Measurements from ENCODE around the gene TAP2. TPM values are rescaled to one million over a fixed set of nuclear protein-coding genes. Genes with fewer than 3 reads are reported as not detected.

TAP2 gene
- total and polyA plus RNA-seq, 2 of the 13 experiments (the other 11 are each of a cell fraction or from before 2014, with no cell fraction given): 10.3 to 17.6 TPM

GRCh38 chr6:32844839-32845383 is 6.4 kb upstream of the TAP2 start (continued):
- TF ChIP-seq NR2F6 (IDR thresholded peaks at IDR 0.05) (no peak), NR2F6 (CRISPR knock-in tag; IDR thresholded peaks at IDR 0.05) (0 out of 2 replicates have a peak, but pooled peaks have one; percentile 4), ETV5 (CRISPR knock-in tag; IDR thresholded peaks at IDR 0.05; ENCODE audit: borderline replicate concordance) (0 out of 2 replicates have a peak, but pooled peaks have one; percentile 8), GABPB1 (CRISPR knock-in tag; IDR thresholded peaks at IDR 0.05) (no peak), SATB2 (CRISPR knock-in tag; IDR thresholded peaks at IDR 0.05) (no peak), ZNF331 (CRISPR knock-in tag; IDR thresholded peaks at IDR 0.05) (no peak), HINFP (CRISPR knock-in tag; IDR thresholded peaks at IDR 0.05; ENCODE audit: low read depth) (peak; percentile 24; the same call in 1 of the 2 replicates), CERS6 (CRISPR knock-in tag; IDR thresholded peaks at IDR 0.05) (no peak), ARNT2 (CRISPR knock-in tag; IDR thresholded peaks at IDR 0.05; ENCODE audit: low read depth) (0 out of 2 replicates have a peak, but pooled peaks have one; percentile 31), ZNF282 (IDR thresholded peaks at IDR 0.05; ENCODE audit: partially characterized antibody) (no peak), THAP7 (CRISPR knock-in tag; IDR thresholded peaks at IDR 0.05) (no peak), ZNF251 (CRISPR knock-in tag; IDR thresholded peaks at IDR 0.05) (no peak), ZBTB49 (CRISPR knock-in tag; IDR thresholded peaks at IDR 0.05; ENCODE audit: borderline replicate concordance) (no peak), ATF2 (CRISPR knock-in tag; IDR thresholded peaks at IDR 0.05) (no peak), ZNF772 (CRISPR knock-in tag; IDR thresholded peaks at IDR 0.05) (no peak), EED (CRISPR knock-in tag; IDR thresholded peaks at IDR 0.05) (no peak), MXD4 (CRISPR knock-in tag; IDR thresholded peaks at IDR 0.05) (no peak), ZFP41 (CRISPR knock-in tag; IDR thresholded peaks at IDR 0.05; ENCODE audit: borderline replicate concordance) (no peak), MNT (IDR thresholded peaks at IDR 0.05) (no peak), ZNF776 (CRISPR knock-in tag; IDR thresholded peaks at IDR 0.05) (no peak), GMEB2 (CRISPR knock-in tag; IDR thresholded peaks at IDR 0.05; ENCODE audit: low read depth) (no peak)
